HepG2 (cell line): ENCODE measurements around the gene MAP3K2. TPM values are rescaled to one million over a fixed set of nuclear protein-coding genes. Genes with fewer than 3 reads are reported as not detected.

Experiments used
- MTF2 ChIP-seq: sonication (generic); formaldehyde crosslinking; IDR thresholded peaks from 2 replicates; pipeline ENCODE4 v1.5.0; 2020; ENCODE audit warnings: missing genetic modification reagents, borderline replicate concordance
- SMARCC2 ChIP-seq: fragments of 450-650 bp; IDR thresholded peaks from 2 replicates; pipeline ENCODE4 v1.6.1; 2017; ENCODE audit warnings: antibody characterized with exemption, mild to moderate bottlenecking
- SNAPC2 ChIP-seq: sonication (generic); formaldehyde crosslinking; IDR thresholded peaks from 2 replicates; pipeline ENCODE4 v1.8.1; 2022; ENCODE audit warnings: mild to moderate bottlenecking, missing genetic modification reagents
- ZNF256 ChIP-seq: sonication (generic); formaldehyde crosslinking; conservative IDR thresholded peaks from 2 replicates; pipeline ENCODE4 v1.4.0; 2020; ENCODE audit warnings: missing genetic modification reagents
- ZNF777 ChIP-seq: sonication (generic); formaldehyde crosslinking; IDR thresholded peaks from 2 replicates; pipeline ENCODE4 v1.4.0; 2020; ENCODE audit warnings: missing genetic modification reagents
- ZZZ3 ChIP-seq: sonication (generic); formaldehyde crosslinking; IDR thresholded peaks from 2 replicates; pipeline ENCODE4 v1.4.0; 2020; ENCODE audit warnings: missing genetic modification reagents, mild to moderate bottlenecking, borderline replicate concordance
- polyA plus RNA-seq, 8 experiments: library from polyadenylated mRNA; depleted of rRNA in 3 of 8; stranded (reverse) in 7 of 8; unstranded in 1 of 8; fragments of >200 nt; fragmentation: Illumina TruSeq in 4 of 8; extraction: Trizol in 4 of 8; gene quantifications; 2 replicates each; pipeline versions ENCODE4 v1.2.1 to v1.2.3, GENCODE V29; 2011 to 2016; ENCODE audit warnings: low read depth in 4 of 8, missing spikeins in 1 of 8, mixed read lengths in 1 of 8; ENCODE audit not compliant: insufficient read depth in 1 of 8
- total RNA-seq, 5 experiments: library from RNA; depleted of rRNA; stranded (reverse); fragments of >200 nt; fragmentation: Illumina TruSeq; extraction: Trizol; gene quantifications; 2 replicates each; pipeline ENCODE4 v1.2.3, GENCODE V29; 2016; ENCODE audit warnings: low read depth in 1 of 5
- TF ChIP-seq, protein P1 (sequence below): sonication (generic); formaldehyde crosslinking; IDR thresholded peaks from 2 replicates; pipeline ENCODE4 v1.9.0; 2021; ENCODE audit warnings: mild to moderate bottlenecking, missing genetic modification reagents
- TF ChIP-seq, protein P2 (sequence below): sonication (generic); formaldehyde crosslinking; IDR thresholded peaks from 2 replicates; pipeline ENCODE4 v1.5.0; 2020; ENCODE audit warnings: mild to moderate bottlenecking, missing genetic modification reagents, moderate library complexity
- TF ChIP-seq, protein P3 (sequence below): sonication (generic); formaldehyde crosslinking; IDR thresholded peaks from 2 replicates; pipeline ENCODE4 v1.5.1; 2020; ENCODE audit warnings: missing genetic modification reagents, mild to moderate bottlenecking, borderline replicate concordance
- TF ChIP-seq, protein P4 (sequence below): sonication (generic); formaldehyde crosslinking; IDR thresholded peaks from 2 replicates; pipeline ENCODE4 v1.8.0; 2022; ENCODE audit warnings: missing genetic modification reagents, mild to moderate bottlenecking, moderate library complexity, borderline replicate concordance

Gene MAP3K2
- total and polyA plus RNA-seq, 2 of the 13 experiments (the other 11 are each of a cell fraction or from before 2014, with no cell fraction given) = 12.2 to 37.2 TPM

DNA sequence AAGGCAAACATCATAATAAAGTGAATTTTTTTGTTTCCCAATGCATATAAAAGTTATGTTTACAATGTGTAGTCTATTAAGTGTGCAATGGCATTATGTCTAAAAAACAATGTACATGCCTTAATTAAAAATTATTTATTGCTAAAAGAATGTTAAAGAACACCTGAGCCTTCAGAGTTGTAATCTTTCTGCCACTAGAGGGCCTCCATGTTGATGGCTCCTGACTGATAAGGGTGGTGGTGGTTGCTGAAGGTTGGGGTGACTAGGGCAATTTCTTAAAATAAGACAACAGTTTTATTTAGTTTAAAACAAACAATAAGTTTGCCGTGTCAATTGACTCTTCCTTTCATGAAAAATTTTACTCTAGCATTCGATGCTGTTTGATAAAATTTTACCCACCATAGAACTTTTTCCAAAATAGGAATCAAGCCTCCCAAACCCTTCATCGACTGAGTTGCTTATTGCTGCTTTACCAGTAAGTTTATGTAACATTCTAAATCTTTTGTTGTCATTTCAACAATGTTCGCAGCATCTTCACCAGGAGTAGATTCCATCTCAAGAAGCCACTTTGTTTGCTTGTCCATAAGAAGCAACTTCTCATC, 32.3 kb downstream of the MAP3K2 start (continued):
- TF ChIP-seq, protein P1, sequence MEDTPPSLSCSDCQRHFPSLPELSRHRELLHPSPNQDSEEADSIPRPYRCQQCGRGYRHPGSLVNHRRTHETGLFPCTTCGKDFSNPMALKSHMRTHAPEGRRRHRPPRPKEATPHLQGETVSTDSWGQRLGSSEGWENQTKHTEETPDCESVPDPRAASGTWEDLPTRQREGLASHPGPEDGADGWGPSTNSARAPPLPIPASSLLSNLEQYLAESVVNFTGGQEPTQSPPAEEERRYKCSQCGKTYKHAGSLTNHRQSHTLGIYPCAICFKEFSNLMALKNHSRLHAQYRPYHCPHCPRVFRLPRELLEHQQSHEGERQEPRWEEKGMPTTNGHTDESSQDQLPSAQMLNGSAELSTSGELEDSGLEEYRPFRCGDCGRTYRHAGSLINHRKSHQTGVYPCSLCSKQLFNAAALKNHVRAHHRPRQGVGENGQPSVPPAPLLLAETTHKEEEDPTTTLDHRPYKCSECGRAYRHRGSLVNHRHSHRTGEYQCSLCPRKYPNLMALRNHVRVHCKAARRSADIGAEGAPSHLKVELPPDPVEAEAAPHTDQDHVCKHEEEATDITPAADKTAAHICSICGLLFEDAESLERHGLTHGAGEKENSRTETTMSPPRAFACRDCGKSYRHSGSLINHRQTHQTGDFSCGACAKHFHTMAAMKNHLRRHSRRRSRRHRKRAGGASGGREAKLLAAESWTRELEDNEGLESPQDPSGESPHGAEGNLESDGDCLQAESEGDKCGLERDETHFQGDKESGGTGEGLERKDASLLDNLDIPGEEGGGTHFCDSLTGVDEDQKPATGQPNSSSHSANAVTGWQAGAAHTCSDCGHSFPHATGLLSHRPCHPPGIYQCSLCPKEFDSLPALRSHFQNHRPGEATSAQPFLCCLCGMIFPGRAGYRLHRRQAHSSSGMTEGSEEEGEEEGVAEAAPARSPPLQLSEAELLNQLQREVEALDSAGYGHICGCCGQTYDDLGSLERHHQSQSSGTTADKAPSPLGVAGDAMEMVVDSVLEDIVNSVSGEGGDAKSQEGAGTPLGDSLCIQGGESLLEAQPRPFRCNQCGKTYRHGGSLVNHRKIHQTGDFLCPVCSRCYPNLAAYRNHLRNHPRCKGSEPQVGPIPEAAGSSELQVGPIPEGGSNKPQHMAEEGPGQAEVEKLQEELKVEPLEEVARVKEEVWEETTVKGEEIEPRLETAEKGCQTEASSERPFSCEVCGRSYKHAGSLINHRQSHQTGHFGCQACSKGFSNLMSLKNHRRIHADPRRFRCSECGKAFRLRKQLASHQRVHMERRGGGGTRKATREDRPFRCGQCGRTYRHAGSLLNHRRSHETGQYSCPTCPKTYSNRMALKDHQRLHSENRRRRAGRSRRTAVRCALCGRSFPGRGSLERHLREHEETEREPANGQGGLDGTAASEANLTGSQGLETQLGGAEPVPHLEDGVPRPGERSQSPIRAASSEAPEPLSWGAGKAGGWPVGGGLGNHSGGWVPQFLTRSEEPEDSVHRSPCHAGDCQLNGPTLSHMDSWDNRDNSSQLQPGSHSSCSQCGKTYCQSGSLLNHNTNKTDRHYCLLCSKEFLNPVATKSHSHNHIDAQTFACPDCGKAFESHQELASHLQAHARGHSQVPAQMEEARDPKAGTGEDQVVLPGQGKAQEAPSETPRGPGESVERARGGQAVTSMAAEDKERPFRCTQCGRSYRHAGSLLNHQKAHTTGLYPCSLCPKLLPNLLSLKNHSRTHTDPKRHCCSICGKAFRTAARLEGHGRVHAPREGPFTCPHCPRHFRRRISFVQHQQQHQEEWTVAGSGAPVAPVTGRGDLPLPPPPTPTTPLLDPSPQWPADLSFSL (CRISPR knock-in tag) = no peak
- TF ChIP-seq, protein P2, sequence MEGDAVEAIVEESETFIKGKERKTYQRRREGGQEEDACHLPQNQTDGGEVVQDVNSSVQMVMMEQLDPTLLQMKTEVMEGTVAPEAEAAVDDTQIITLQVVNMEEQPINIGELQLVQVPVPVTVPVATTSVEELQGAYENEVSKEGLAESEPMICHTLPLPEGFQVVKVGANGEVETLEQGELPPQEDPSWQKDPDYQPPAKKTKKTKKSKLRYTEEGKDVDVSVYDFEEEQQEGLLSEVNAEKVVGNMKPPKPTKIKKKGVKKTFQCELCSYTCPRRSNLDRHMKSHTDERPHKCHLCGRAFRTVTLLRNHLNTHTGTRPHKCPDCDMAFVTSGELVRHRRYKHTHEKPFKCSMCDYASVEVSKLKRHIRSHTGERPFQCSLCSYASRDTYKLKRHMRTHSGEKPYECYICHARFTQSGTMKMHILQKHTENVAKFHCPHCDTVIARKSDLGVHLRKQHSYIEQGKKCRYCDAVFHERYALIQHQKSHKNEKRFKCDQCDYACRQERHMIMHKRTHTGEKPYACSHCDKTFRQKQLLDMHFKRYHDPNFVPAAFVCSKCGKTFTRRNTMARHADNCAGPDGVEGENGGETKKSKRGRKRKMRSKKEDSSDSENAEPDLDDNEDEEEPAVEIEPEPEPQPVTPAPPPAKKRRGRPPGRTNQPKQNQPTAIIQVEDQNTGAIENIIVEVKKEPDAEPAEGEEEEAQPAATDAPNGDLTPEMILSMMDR (CRISPR knock-in tag) = peak; percentile 61
- TF ChIP-seq SNAPC2 (CRISPR knock-in tag) (0 out of 2 replicates have a peak, but pooled peaks have one; percentile 27), MTF2 (CRISPR knock-in tag) (no peak), SMARCC2 (no peak), ZZZ3 (CRISPR knock-in tag) (no peak), ZNF777 (CRISPR knock-in tag) (no peak), ZNF256 (CRISPR knock-in tag) (no peak)
- TF ChIP-seq, protein P3, sequence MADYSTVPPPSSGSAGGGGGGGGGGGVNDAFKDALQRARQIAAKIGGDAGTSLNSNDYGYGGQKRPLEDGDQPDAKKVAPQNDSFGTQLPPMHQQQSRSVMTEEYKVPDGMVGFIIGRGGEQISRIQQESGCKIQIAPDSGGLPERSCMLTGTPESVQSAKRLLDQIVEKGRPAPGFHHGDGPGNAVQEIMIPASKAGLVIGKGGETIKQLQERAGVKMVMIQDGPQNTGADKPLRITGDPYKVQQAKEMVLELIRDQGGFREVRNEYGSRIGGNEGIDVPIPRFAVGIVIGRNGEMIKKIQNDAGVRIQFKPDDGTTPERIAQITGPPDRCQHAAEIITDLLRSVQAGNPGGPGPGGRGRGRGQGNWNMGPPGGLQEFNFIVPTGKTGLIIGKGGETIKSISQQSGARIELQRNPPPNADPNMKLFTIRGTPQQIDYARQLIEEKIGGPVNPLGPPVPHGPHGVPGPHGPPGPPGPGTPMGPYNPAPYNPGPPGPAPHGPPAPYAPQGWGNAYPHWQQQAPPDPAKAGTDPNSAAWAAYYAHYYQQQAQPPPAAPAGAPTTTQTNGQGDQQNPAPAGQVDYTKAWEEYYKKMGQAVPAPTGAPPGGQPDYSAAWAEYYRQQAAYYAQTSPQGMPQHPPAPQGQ (CRISPR knock-in tag) = no peak
- TF ChIP-seq, protein P4, sequence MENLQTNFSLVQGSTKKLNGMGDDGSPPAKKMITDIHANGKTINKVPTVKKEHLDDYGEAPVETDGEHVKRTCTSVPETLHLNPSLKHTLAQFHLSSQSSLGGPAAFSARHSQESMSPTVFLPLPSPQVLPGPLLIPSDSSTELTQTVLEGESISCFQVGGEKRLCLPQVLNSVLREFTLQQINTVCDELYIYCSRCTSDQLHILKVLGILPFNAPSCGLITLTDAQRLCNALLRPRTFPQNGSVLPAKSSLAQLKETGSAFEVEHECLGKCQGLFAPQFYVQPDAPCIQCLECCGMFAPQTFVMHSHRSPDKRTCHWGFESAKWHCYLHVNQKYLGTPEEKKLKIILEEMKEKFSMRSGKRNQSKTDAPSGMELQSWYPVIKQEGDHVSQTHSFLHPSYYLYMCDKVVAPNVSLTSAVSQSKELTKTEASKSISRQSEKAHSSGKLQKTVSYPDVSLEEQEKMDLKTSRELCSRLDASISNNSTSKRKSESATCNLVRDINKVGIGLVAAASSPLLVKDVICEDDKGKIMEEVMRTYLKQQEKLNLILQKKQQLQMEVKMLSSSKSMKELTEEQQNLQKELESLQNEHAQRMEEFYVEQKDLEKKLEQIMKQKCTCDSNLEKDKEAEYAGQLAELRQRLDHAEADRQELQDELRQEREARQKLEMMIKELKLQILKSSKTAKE (CRISPR knock-in tag) = no peak
- TF ChIP-seq, all 625 proteins: peak for 6
